Esophagus squamous epithelium (tissue), 4 donors: ENCODE measurements around the gene CYP20A1.

ENCODE experiments used
- CTCF ChIP-seq, 6 experiments: fragments of 450-650 bp in 4 of 6; fragments of 200-600 bp in 2 of 6; sonication (generic) in 2 of 6; IDR thresholded peaks; one replicate each; pipeline ENCODE4 v1.5.1; 2016 to 2019; ENCODE audit warnings: antibody characterized with exemption in 6 of 6, mild to moderate bottlenecking in 4 of 6, moderate library complexity in 4 of 6
- POLR2A ChIP-seq, 4 donors: fragments of 450-650 bp; IDR thresholded peaks; one replicate each; pipeline ENCODE4 v1.6.1; 2017; ENCODE audit warnings: antibody characterized with exemption in 4 of 4, mild to moderate bottlenecking in 4 of 4, moderate library complexity in 3 of 4

- TF ChIP-seq CTCF (IDR thresholded peaks at IDR 0.05) = no peak
- no peak for TF ChIP-seq POLR2A (IDR thresholded peaks at IDR 0.05)
Measured at GRCh38 chr2:203310688-203311436, 72.0 kb downstream of the CYP20A1 start.
